Suppressor macrophage (primary cell): ENCODE measurements around the gene RAD51B.
A peak's percentile ranks its signal among the peaks of the same experiment; 100 is the strongest.

Experiments
- DNase-seq, 4 experiments: peaks; one replicate each; pipeline ENCODE4 v3.0.0-alpha.2; 2020 to 2022

The RAD51B gene

GRCh38 chr14:68341411-68342212, 522.0 kb downstream of the RAD51B start:
- DNase-seq: peak in 2 of 4 experiments; percentile 10 to 36

GRCh38 chr14:68342216-68342763, 522.7 kb downstream of the RAD51B start:
- peak in 2 of 4 experiments; percentile 12 to 20 for DNase-seq

- no peak for DNase-seq
Measured at GRCh38 chr14:68343534-68344118, 524.0 kb downstream of the RAD51B start.

DNA sequence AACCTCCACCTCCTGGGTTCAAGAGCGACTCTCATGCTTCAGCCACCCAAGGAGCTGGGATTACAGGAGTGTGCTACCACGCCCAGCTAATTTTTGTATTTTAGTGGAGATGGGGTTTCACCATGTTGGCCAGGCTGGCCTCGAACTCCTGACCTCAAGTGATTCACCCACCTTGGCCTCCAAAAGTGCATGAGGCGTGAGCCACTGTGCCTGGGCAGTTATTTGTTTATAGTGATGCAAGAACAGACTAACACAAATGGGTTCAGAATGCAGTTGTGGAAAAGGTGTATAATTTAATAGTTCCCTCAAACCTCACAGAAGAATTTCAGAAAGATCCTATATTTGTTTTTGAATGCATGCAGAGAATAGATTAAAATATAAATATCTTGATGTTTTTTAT, 526.2 kb downstream of the RAD51B start:
- DNase-seq: no peak

GRCh38 chr14:68346556-68347343, 527.2 kb downstream of the RAD51B start:
- no peak for DNase-seq

GRCh38 chr14:68349900-68350629, 530.5 kb downstream of the RAD51B start:
- no peak for DNase-seq

- no peak for DNase-seq
Measured at GRCh38 chr14:68355415-68355814, 535.8 kb downstream of the RAD51B start.

DNA sequence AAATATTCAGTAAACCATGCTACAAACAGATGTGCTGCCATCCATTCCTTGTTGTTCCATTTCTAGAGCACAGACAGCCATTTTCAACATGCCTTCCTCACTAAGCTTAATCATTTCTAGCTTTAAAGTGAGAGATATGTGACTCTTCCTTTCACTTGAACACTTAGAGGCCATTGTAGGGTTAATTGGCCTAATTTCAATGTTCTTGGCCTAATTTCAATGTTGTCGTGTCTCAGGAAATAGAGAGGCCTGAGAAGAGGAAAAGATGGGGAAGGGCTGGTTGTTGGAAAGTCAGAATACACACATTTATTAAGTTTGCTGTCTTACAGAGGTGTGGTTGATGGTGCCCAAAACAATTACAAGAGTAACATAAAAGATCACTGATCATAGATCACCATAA, 538.2 kb downstream of the RAD51B start:
- DNase-seq: no peak

DNA sequence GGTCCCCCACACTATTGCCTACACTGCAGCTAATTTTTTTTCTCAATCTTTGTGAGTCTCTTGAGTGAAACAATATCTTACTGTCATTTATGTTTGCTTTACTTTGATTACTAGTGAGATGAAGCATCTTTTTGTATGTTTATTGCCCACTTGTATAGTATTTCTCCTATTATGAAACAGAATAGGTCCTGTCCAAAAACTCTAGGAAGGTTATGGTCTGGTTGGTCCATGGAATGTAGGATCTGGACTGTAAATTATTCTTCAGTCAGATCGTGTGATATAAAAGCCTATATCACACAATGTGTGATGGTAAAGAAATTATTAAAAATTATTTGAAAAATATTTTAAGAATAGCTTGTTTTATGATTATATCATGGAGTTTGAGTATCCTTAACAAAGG, 538.9 kb downstream of the RAD51B start:
- no peak for DNase-seq

DNA sequence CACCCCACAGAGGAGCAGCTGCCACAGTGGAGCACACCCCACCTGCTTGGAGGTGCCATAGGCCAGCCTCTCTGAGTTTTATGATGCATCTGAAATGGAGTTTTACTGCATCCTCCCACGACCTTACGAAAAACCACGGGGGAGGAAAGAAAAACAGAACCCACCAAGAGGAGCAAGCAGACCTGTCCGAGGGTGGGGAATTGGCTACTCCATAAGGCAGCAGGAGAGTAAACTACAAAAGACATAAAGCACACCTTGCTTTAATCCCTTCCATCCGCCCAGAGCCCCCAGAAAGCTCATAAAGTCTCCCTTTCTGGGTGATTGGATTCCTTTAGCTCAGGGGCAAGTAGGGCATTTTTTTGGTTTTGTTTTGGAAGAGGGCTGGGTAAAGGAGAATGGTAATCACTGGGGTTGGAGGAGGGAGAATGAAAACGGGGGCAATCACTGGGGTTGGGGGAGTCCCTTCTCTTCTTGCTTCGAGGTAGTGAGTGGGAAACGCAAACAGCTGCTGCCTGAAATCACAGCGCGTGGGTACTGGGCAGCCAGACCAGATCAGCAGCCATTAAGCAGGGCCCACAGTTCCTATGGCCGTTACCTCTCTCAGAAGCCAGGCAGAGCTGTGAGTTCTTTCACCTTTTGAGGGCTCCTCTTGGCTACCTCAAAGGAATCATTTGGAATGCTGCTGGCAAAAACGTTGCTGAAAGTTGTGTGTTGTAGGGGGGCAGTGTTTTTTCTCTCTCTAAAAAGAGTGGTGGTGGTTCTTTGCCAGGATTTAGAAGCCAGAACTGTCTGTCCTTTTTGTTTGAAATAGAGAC, 539.6 kb downstream of the RAD51B start:
- DNase-seq: no peak

DNA sequence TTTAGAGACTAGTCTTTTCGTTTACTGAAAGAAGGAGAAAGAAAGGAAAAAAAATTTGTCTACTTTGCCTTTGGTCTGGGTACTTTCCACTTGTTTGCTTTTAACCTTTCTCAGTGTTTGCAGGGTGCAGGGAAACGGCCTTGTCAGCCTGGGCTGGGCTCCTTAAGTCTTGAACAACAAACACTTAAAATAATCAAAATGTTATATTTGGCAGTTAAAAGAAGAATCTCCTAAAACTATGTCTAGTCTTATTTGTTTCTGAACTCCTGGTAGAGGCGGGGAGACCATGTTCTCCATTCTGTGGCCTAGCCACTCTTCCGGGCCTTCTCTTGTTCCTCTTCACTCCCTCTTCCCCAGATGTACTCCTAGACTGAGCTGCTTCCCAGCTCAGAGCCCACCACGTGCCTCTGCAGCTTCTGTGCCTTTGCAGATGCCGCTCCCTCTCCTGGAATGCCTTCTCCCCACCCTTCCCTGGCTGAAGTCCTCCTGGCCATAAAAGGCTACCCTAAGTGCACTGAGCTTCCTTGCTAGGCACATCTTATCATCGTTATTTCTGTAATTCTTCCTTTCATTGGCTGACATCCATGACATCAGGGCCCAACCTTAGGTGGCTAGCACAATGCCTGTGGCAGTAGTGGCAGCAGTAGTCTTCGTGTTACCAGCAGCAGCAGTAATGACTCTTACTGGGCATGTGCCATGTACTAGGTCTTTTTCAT, 540.4 kb downstream of the RAD51B start:
- DNase-seq: peak; percentile 49 to 73 (median 67)

GRCh38 chr14:68361231-68361630, 541.7 kb downstream of the RAD51B start:
- DNase-seq: no peak

- DNase-seq: peak; percentile 33 to 68 (median 60)
Measured at GRCh38 chr14:68362846-68363245, 543.3 kb downstream of the RAD51B start.

DNA sequence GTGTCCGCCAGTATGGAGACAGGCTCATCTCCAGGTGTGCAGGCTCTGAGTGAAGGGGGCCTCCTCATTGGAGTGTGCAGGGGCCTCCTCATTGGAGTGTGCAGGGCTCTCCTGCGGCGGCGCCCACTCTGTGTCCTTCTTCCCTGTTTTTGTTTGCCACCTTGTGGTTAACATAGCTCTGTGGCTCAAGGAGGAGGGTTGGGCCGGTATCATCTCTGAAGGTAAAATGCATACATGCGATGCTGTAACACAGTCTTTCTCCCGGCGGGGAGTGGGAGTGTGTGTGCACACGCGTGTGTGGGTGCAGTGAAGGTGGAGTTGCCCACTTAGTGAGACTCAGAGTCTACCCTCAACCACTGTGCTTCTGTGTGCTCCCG, 543.9 kb downstream of the RAD51B start:
- DNase-seq: peak in 1 of 4 experiments; percentile 56

- peak; percentile 85 to 94 (median 92) for DNase-seq
Measured at GRCh38 chr14:68363843-68364767, 544.5 kb downstream of the RAD51B start.

- DNase-seq: no peak
Measured at GRCh38 chr14:68364792-68365192, 545.2 kb downstream of the RAD51B start.

- no peak for DNase-seq
Measured at GRCh38 chr14:68365228-68365627, 545.6 kb downstream of the RAD51B start.

- no peak for DNase-seq
Measured at GRCh38 chr14:68366656-68367055, 547.1 kb downstream of the RAD51B start.

DNA sequence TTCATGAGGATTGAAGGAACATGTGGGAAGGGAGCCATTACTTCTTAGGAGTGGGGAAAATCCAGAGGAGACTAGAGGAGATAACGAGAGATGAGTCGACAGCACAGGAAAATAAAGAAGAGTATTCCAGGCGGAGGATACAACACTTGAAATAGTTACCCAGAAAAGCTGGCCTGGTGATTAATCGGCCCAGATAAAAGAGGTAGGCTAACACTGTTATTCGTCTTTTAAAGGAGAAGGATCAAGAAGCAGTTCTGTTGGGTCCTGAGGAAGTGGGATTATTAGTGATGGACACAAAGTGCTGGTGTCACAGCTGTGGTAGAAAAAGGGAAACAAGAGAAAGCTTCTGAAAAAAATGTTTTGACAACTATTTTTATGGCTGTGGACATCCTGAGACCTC, 548.0 kb downstream of the RAD51B start:
- peak; percentile 48 to 79 (median 64) for DNase-seq

- DNase-seq: no peak
Measured at GRCh38 chr14:68368850-68369249, 549.3 kb downstream of the RAD51B start.
